DMS79 treated with DMSO at 0.1 percent for 48 hours (cell line): ENCODE results near the gene ZNF724.
"Not testable (repeated sequence)": the region's sequence is repeated elsewhere in the genome, so short reads cannot be mapped to it uniquely, and the experiment has no call there.

Experiments used
- DNase-seq: peaks from one replicate; lab custom pipeline; 2025; lab: John Stamatoyannopoulos, UW

Gene ZNF724

GRCh38 chr19:23249911-23250649, at the start of gene ZNF724:
Gene ZNF724 (minus strand): TSS chr19:23250394. CDS start chr19:23250242, 152 bp downstream.
- peak; percentile 94 for DNase-seq

- DNase-seq, result peak; percentile 8
These were observed 43.9 kb upstream of the ZNF724 start for GRCh38 chr19:23294141-23294540.

- not testable (repeated sequence) for DNase-seq
These were observed 39.8 kb upstream of the ZNF724 start for GRCh38 chr19:23289966-23290365.

- no peak for DNase-seq
These were observed 37.4 kb upstream of the ZNF724 start for GRCh38 chr19:23287620-23288019.

- no peak for DNase-seq
These were observed 36.3 kb upstream of the ZNF724 start for GRCh38 chr19:23286477-23286876.

GRCh38 chr19:23285948-23286347, 35.8 kb upstream of the ZNF724 start:
- no peak for DNase-seq

- not testable (repeated sequence) for DNase-seq
These were observed 35.1 kb upstream of the ZNF724 start for GRCh38 chr19:23285326-23285725.

GRCh38 chr19:23283925-23284324, 33.7 kb upstream of the ZNF724 start:
- no peak for DNase-seq

- no peak for DNase-seq
These were observed 31.6 kb upstream of the ZNF724 start for GRCh38 chr19:23281663-23282276.

GRCh38 chr19:23278118-23278517, 27.9 kb upstream of the ZNF724 start:
- DNase-seq, result not testable (repeated sequence)

- DNase-seq, result peak; percentile 94
These were observed 23.6 kb upstream of the ZNF724 start for GRCh38 chr19:23273590-23274412.

- peak; percentile 34 for DNase-seq
These were observed 22.9 kb upstream of the ZNF724 start for GRCh38 chr19:23273022-23273589.

- DNase-seq, result no peak
These were observed 13.8 kb upstream of the ZNF724 start for GRCh38 chr19:23263870-23264590.

GRCh38 chr19:23263396-23263795, 13.2 kb upstream of the ZNF724 start:
- DNase-seq, result no peak

- no peak for DNase-seq
These were observed 12.7 kb upstream of the ZNF724 start for GRCh38 chr19:23262920-23263319.

GRCh38 chr19:23261496-23262020, 11.4 kb upstream of the ZNF724 start:
- DNase-seq, result no peak

GRCh38 chr19:23260956-23261355, 10.8 kb upstream of the ZNF724 start:
- DNase-seq, result no peak

GRCh38 chr19:23259961-23260360, 9.8 kb upstream of the ZNF724 start:
- DNase-seq, result no peak

GRCh38 chr19:23255700-23256099, 5.5 kb upstream of the ZNF724 start:
- no peak for DNase-seq

GRCh38 chr19:23254141-23254910, 4.1 kb upstream of the ZNF724 start:
- no peak for DNase-seq

- not testable (repeated sequence) for DNase-seq
These were observed 3.1 kb upstream of the ZNF724 start for GRCh38 chr19:23253256-23253655.
